Calu3 (cell line): Measurements from ENCODE around the gene DDC. TPM values are rescaled to one million over a fixed set of nuclear protein-coding genes. Genes with fewer than 3 reads are reported as not detected.
"Not testable (repeated sequence)": the region's sequence is repeated elsewhere in the genome, so short reads cannot be mapped to it uniquely, and the experiment has no call there.

Experiments
- BruUV-seq: library from RNA; stranded (reverse); fragments of 400-500 nt; replicated peaks from 2 replicates; lab custom pipeline; 2021; lab: Mats Ljungman, UMichigan
- CTCF ChIA-PET: fragments of 300-600 bp; sonication (Branson Sonifier 250); formaldehyde crosslinking; loops from one replicate; lab custom pipeline; 2022; ENCODE audit warnings: antibody characterized with exemption; lab: Charles Lee
- DNase-seq: peaks from one replicate; pipeline ENCODE4 v3.0.0; 2022
- H3K27ac Mint-ChIP-seq: one replicate; pipeline ENCODE4 v1.8.0; 2022; ENCODE audit warnings: mixed read lengths; ENCODE audit not compliant: unreplicated experiment
- H3K27me3 Mint-ChIP-seq: one replicate; pipeline ENCODE4 v1.8.0; 2022; ENCODE audit warnings: mixed read lengths; ENCODE audit not compliant: unreplicated experiment
- H3K36me3 Mint-ChIP-seq: one replicate; pipeline ENCODE4 v1.8.0; 2022; ENCODE audit warnings: mild to moderate bottlenecking, moderate library complexity, mixed read lengths; ENCODE audit not compliant: insufficient read depth, unreplicated experiment
- H3K4me1 Mint-ChIP-seq: one replicate; pipeline ENCODE4 v1.8.0; 2022; ENCODE audit warnings: mild to moderate bottlenecking, low read depth, mixed read lengths; ENCODE audit not compliant: unreplicated experiment
- H3K4me3 Mint-ChIP-seq: one replicate; pipeline ENCODE4 v1.8.0; 2022; ENCODE audit warnings: mild to moderate bottlenecking, low read depth, moderate library complexity, mixed read lengths; ENCODE audit not compliant: unreplicated experiment
- H3K9me3 Mint-ChIP-seq: one replicate; pipeline ENCODE4 v1.8.0; 2022; ENCODE audit warnings: low read depth, mixed read lengths; ENCODE audit not compliant: unreplicated experiment
- CTCF ChIP-seq: fragments of 200-600 bp; IDR thresholded peaks from one replicate; pipeline ENCODE4 v1.8.0; 2022; ENCODE audit warnings: antibody characterized with exemption; ENCODE audit not compliant: unreplicated experiment
- intact Hi-C: fragments of 100-400 bp; cut with micrococcal nuclease; formaldehyde crosslinking; loops from one replicate; pipeline ENCODE4 v1.10.0; 2022; ENCODE audit not compliant: unreplicated experiment
- total RNA-seq: library from RNA; stranded (reverse); gene quantifications from 2 replicates; pipeline ENCODE4 v1.2.3, GENCODE V29; 2022

The DDC gene
- total RNA-seq, 1 experiment from 2014 or later = 3.7 TPM

GRCh38 chr7:50537417-50537816 lies 27.8 kb downstream of the DDC start:
- DNase-seq = no peak
- Mint-ChIP-seq H3K4me1 (peaks cover 29% of the 10 kb centered on the region), H3K4me3 (no peak overlapping the region), H3K27me3 (no peaks in the 10 kb centered on the region), H3K27ac (no peak overlapping the region), H3K9me3 (no peaks in the 10 kb centered on the region), H3K36me3 (peaks cover 13% of the 10 kb centered on the region)
- CTCF ChIA-PET = interaction anchor here (0.6 to 0.9 kb wide), 2 partner anchors 8 to 1388 kb away, joined by 3 to 4 read pairs; no protein-coding TSS in a partner anchor
- intact Hi-C loops = loop anchor here (10.0 kb wide), 1 partner anchor 817 kb away; no protein-coding TSS in a partner anchor
- TF ChIP-seq CTCF = no peak
- BruUV-seq = no TSS peak

DNA sequence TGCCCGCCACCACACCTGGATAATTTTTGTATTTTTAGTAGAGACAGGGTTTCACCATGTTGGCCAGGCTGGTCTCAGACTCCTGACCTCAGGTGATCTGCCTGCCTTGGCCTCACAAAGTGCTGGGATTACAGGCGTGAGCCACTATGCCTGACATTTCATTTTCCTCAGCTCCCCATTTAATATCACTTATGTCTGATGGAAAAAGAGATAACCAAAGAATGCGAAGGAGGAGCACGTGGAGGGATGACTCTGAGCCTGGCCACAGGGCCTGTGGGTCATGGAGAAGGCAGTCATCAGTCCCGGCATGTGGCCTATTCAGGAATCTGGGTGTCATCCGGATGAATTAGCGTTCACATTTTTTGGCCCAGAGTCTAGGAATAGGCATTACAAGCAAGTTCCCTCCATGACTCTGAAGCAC lies 29.9 kb downstream of the DDC start:
- not testable (repeated sequence) for DNase-seq, BruUV-seq, H3K9me3 Mint-ChIP-seq, H3K27me3 Mint-ChIP-seq
- Mint-ChIP-seq H3K4me3 (peak overlapping the region; percentile 41), H3K4me1 (peaks cover 49% of the 10 kb centered on the region), H3K27ac (peak overlapping the region; percentile 89), H3K36me3 (peaks cover 25% of the 10 kb centered on the region)
- intact Hi-C loops = loop anchor here (10.0 kb wide), 1 partner anchor 820 kb away; no protein-coding TSS in a partner anchor
- CTCF ChIA-PET = interaction anchor here (0.5 to 1.0 kb wide), 4 partner anchors 25 to 87 kb away, joined by 3 to 4 read pairs (median 3); partner anchors contain the start of gene DDC

- peak; percentile 69 for DNase-seq
- peaks cover 49% of the 10 kb centered on the region for H3K4me1 Mint-ChIP-seq
- no peaks in the 10 kb centered on the region for H3K9me3 Mint-ChIP-seq
- H3K4me3 Mint-ChIP-seq = peak overlapping the region; percentile 41
- no TSS peak for BruUV-seq
- H3K27me3 Mint-ChIP-seq = no peaks in the 10 kb centered on the region
- peaks cover 25% of the 10 kb centered on the region for H3K36me3 Mint-ChIP-seq
- intact Hi-C loops = loop anchor here (5.0 to 10.0 kb wide), 2 partner anchors 98 to 820 kb away; no protein-coding TSS in a partner anchor
- H3K27ac Mint-ChIP-seq = peak overlapping the region; percentile 89
- TF ChIP-seq CTCF = no peak
- CTCF ChIA-PET = interaction anchor here (0.6 to 1.0 kb wide), 5 partner anchors 10 to 98 kb away, joined by 3 to 5 read pairs (median 3); partner anchors contain the start of gene DDC
These were observed 30.4 kb downstream of the DDC start for GRCh38 chr7:50534690-50535290.

DNA sequence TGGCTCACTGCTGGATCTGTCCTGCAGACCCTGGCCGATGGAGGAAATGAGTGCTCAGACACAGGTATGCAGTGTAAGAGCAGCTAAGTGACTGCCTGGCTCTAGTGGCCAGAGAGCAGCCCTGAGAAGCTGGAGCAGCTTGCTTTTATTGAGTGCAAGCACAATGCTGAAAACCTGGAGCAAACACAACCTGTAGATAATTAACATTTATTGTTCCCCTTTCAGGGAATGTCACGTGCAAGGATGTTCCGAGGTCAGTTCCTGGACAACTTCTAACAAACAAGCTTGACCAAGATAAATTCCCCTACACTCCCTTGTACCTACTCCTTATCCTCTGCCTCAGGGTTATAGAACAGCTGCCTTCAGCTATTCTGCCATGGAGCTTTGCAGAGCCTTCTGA lies 31.3 kb downstream of the DDC start:
- Mint-ChIP-seq H3K4me1 (peaks cover 53% of the 10 kb centered on the region), H3K4me3 (no peak overlapping the region)
- CTCF ChIA-PET = interaction anchor here (0.6 to 1.2 kb wide), 5 partner anchors 22 to 441 kb away, joined by 3 to 4 read pairs (median 3); no protein-coding TSS in a partner anchor

More for the DNA sequence above, 31.3 kb downstream of the DDC start:
- no peak for TF ChIP-seq CTCF
- Mint-ChIP-seq H3K27ac (peak overlapping the region; percentile 89), H3K36me3 (peaks cover 25% of the 10 kb centered on the region), H3K27me3 (no peaks in the 10 kb centered on the region), H3K9me3 (no peaks in the 10 kb centered on the region)
- DNase-seq = peak; percentile 34
- BruUV-seq = no TSS peak
- intact Hi-C loops = loop anchor here (2.0 to 10.0 kb wide), 3 partner anchors 65 to 821 kb away; no protein-coding TSS in a partner anchor
